Endothelial cell of umbilical vein (primary cell): Measurements from ENCODE around the gene CAMK2G. TPM values are rescaled to one million over a fixed set of nuclear protein-coding genes. Genes with fewer than 3 reads are reported as not detected.
A peak's percentile ranks its signal among the peaks of the same experiment; 100 is the strongest.

Experiments used
- BruUV-seq: library from RNA; stranded (reverse); fragments of 400-500 nt; replicated peaks from 2 replicates; lab custom pipeline; 2021; lab: Mats Ljungman, UMichigan
- CTCF ChIA-PET: fragments of 300-600, 350-600 bp; sonication (Branson Sonifier 250); formaldehyde crosslinking; loops from one replicate; lab custom pipeline; 2021; ENCODE audit warnings: antibody characterized with exemption, inconsistent platforms; lab: Charles Lee
- POLR2A ChIA-PET: fragments of 300-600, 350-600 bp; sonication (Branson Sonifier 250); formaldehyde crosslinking; loops from one replicate; lab custom pipeline; 2021; ENCODE audit warnings: antibody characterized with exemption, inconsistent platforms; lab: Charles Lee
- DNase-seq: peaks from one replicate; pipeline ENCODE4 v3.0.0-alpha.2; 2011; ENCODE audit warnings: low read depth, low spot score
- FAIRE-seq: peaks from 2 replicates; lab custom pipeline; 2011; peaks lifted over from hg19 to GRCh38; lab: Jason Lieb, UNC
- H2AFZ ChIP-seq: 2 replicates; pipeline ENCODE4 v1.6.0; 2012; ENCODE audit warnings: low read depth, low read length, control low read depth, inconsistent platforms
- H3K27ac ChIP-seq: 2 replicates; pipeline ENCODE4 v1.5.1; 2011; ENCODE audit warnings: low read depth, mild to moderate bottlenecking, control low read depth, low read length, moderate library complexity; ENCODE audit not compliant: insufficient read depth
- H3K27me3 ChIP-seq, 2 experiments: 2 replicates each; pipeline versions ENCODE4 v1.6.0 to v1.6.1; 2011; ENCODE audit warnings: low read length in 2 of 2, mixed read lengths in 1 of 2; ENCODE audit not compliant: control insufficient read depth in 2 of 2, insufficient read depth in 2 of 2
- H3K36me3 ChIP-seq, 2 experiments: 2 replicates in 1 of 2; 3 replicates in 1 of 2; pipeline ENCODE4 v1.5.1; 2011; ENCODE audit warnings: low read length in 2 of 2, mild to moderate bottlenecking in 1 of 2, moderate library complexity in 1 of 2; ENCODE audit not compliant: control insufficient read depth in 2 of 2, insufficient read depth in 2 of 2; ENCODE audit errors: extremely low read depth in 1 of 2
- H3K4me1 ChIP-seq: 3 replicates; pipeline ENCODE4 v1.5.1; 2011; ENCODE audit warnings: mild to moderate bottlenecking, low read length; ENCODE audit not compliant: control insufficient read depth, insufficient read depth; ENCODE audit errors: extremely low read depth
- H3K4me2 ChIP-seq: 2 replicates; pipeline ENCODE4 v1.6.1; 2011; ENCODE audit warnings: low read length, control low read depth, mixed read lengths; ENCODE audit not compliant: insufficient read depth
- H3K4me3 ChIP-seq, 3 experiments: fragments of 200-600 bp in 1 of 3; sonication (generic), shearing (Covaris generic) in 1 of 3; replicated peaks in 1 of 3; 2 replicates each; pipeline ENCODE4 v1.5.1; 2011 to 2016; ENCODE audit warnings: control low read depth in 3 of 3, low read length in 3 of 3, mild to moderate bottlenecking in 2 of 3, inconsistent platforms in 1 of 3, low read depth in 1 of 3, moderate library complexity in 1 of 3; ENCODE audit not compliant: insufficient read depth in 1 of 3
- H3K79me2 ChIP-seq: 2 replicates; pipeline ENCODE4 v1.6.0; 2012; ENCODE audit warnings: low read length, inconsistent platforms; ENCODE audit not compliant: control insufficient read depth, insufficient read depth
- H3K9ac ChIP-seq: replicated peaks from 2 replicates; pipeline ENCODE3; 2011; ENCODE audit warnings: low read length, control low read depth; ENCODE audit not compliant: insufficient read depth; ENCODE audit errors: extremely low read depth
- H3K9me1 ChIP-seq: replicated peaks from 3 replicates; pipeline ENCODE4 v1.6.0; 2011; ENCODE audit warnings: mild to moderate bottlenecking, low read length; ENCODE audit not compliant: control insufficient read depth, insufficient read depth; ENCODE audit errors: extremely low read depth
- H3K9me3 ChIP-seq: replicated peaks from 2 replicates; pipeline ENCODE4 v1.5.1; 2012; ENCODE audit warnings: low read length, inconsistent platforms; ENCODE audit not compliant: control insufficient read depth, insufficient read depth
- H4K20me1 ChIP-seq: replicated peaks from 2 replicates; pipeline ENCODE3; 2011; ENCODE audit warnings: mild to moderate bottlenecking, low read length; ENCODE audit not compliant: control insufficient read depth, insufficient read depth; ENCODE audit errors: extremely low read depth
- CTCF ChIP-seq, 2 donors: IDR thresholded peaks; 1 replicate in 1 of 2; 2 replicates in 1 of 2; pipeline ENCODE4 v1.5.1; 2011; ENCODE audit warnings: low read length in 2 of 2, mild to moderate bottlenecking in 2 of 2, moderate library complexity in 2 of 2, control low read depth in 1 of 2, inconsistent platforms in 1 of 2, low read depth in 1 of 2; ENCODE audit not compliant: insufficient read depth in 1 of 2; ENCODE audit errors: extremely low read depth in 1 of 2
- EZH2 ChIP-seq: IDR thresholded peaks from 2 replicates; pipeline ENCODE4 v1.6.1; 2012; ENCODE audit warnings: borderline replicate concordance, low read depth, mild to moderate bottlenecking, moderate library complexity, low read length, inconsistent platforms; ENCODE audit not compliant: severe bottlenecking
- FOS ChIP-seq: IDR thresholded peaks from 2 replicates; pipeline ENCODE4 v1.6.1; 2011; ENCODE audit warnings: mild to moderate bottlenecking, low read length, moderate library complexity, borderline replicate concordance; ENCODE audit not compliant: insufficient read depth
- GATA2 ChIP-seq: IDR thresholded peaks from 2 replicates; pipeline ENCODE4 v1.7.0; 2011; ENCODE audit warnings: low read depth, mild to moderate bottlenecking, moderate library complexity, mixed read lengths, low read length; ENCODE audit not compliant: insufficient read length, insufficient read depth
- JUN ChIP-seq: IDR thresholded peaks from 2 replicates; pipeline ENCODE4 v1.6.1; 2011; ENCODE audit warnings: borderline replicate concordance, low read depth; ENCODE audit not compliant: insufficient read length, insufficient read depth
- MAX ChIP-seq: IDR thresholded peaks from 2 replicates; pipeline ENCODE4 v1.6.1; 2011; ENCODE audit not compliant: insufficient read depth, insufficient read length
- MYC ChIP-seq: IDR thresholded peaks from one replicate; pipeline ENCODE4 v1.6.1; 2011; ENCODE audit warnings: mild to moderate bottlenecking, low read depth, low read length
- POLR2AphosphoS5 ChIP-seq: IDR thresholded peaks from 2 replicates; pipeline ENCODE4 v1.6.1; 2012; ENCODE audit warnings: low read depth, mild to moderate bottlenecking, control low read depth, low read length, moderate library complexity; ENCODE audit not compliant: insufficient read depth
- dilution Hi-C: fragments of 300-500 bp; cut with MboI; formaldehyde crosslinking; loops from one replicate; pipeline ENCODE4 v1.15.0; 2019; ENCODE audit warnings: low sequenced_read_pairs; ENCODE audit not compliant: extremely low pct_ligation_motif_present
- intact Hi-C: fragments of 100-400 bp; cut with micrococcal nuclease; formaldehyde crosslinking; loops from one replicate; pipeline ENCODE4 v1.10.0; 2022
- polyA plus RNA-seq, 4 experiments: library from polyadenylated mRNA; depleted of rRNA in 3 of 4; stranded (reverse) in 3 of 4; unstranded in 1 of 4; fragments of >200 nt; gene quantifications; 2 replicates each; pipeline versions ENCODE4 v1.2.1 to v1.2.3, GENCODE V29; 2011 to 2012; ENCODE audit warnings: missing spikeins in 1 of 4
- total RNA-seq: library from RNA; stranded (reverse); gene quantifications from 2 replicates; pipeline ENCODE4 v1.2.3, GENCODE V29; 2021

The CAMK2G gene
- total and polyA plus RNA-seq, 2 donors (not counting 3 experiments of a cell fraction or from before 2014, with no cell fraction given) = 27.2 to 33.6 TPM

DNA sequence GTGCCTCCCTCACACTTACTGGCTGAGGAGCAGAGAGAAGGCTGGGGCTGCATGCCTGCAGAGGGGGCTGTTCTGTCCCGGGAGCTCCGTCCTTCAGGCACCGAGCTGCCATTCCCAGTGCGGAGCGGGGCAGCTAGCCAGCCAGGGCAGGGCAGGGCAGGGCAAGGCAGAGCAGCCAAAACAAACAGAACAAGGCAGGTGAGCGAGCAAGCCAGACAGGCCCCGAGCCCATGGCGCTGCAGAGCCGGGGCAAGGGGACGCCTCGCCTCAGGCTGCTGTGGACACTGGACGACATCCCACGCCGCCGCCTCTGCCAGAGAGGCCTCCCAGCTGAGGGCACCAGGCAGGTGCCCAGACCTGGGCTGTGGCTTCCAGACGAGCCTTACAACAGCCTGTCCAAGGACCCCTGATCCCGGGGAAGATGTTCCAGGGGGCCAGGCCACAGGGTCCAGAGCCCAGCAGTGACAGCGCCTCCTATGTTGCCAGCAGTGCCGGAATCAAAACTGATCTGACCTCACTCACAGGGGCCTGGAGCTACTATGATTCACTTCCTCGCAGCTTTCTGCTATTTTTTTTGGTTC, 54.8 kb downstream of the CAMK2G start:
- CTCF ChIA-PET = interaction anchor here (0.6 to 5.8 kb wide), 20 partner anchors 8 to 283 kb away, joined by 3 to 54 read pairs (median 4); partner anchors contain the start of genes CAMK2G and CHCHD1

More for the DNA sequence above, 54.8 kb downstream of the CAMK2G start:
- POLR2A ChIA-PET = interaction anchor here (0.6 kb wide), 1 partner anchor 13 kb away, joined by 5 read pairs; no protein-coding TSS in a partner anchor
- H3K4me2 ChIP-seq = peak overlapping the region; percentile 7
- DNase-seq (peak; percentile 62), FAIRE-seq (peak; percentile 93)
- H3K79me2 ChIP-seq = no peaks in the 10 kb centered on the region
- intact Hi-C loops = loop anchor here (1.0 kb wide), 1 partner anchor 18 kb away; no protein-coding TSS in a partner anchor
- BruUV-seq = TSS peak; percentile 23
- H2AFZ ChIP-seq = no peak overlapping the region
- H3K4me3 ChIP-seq = no peak overlapping the region
- peak overlapping the region; percentile 56 for H3K27ac ChIP-seq
- H3K9ac ChIP-seq = peak overlapping the region; percentile 27
- H3K9me3 ChIP-seq = no peaks in the 10 kb centered on the region
- H3K9me1 ChIP-seq = no peaks in the 10 kb centered on the region
- no peaks in the 10 kb centered on the region for H3K27me3 ChIP-seq
- peak; percentile 42 to 54 for TF ChIP-seq CTCF (IDR thresholded peaks at IDR 0.05; ENCODE audit: extremely low read depth in 1 of 2, insufficient read depth in 1 of 2, low read depth in 1 of 2, low read length in 2 of 2)
- peak; percentile 54 for TF ChIP-seq JUN
- no peak for TF ChIP-seq MAX
- no peak for TF ChIP-seq EZH2
- peak; percentile 55 for TF ChIP-seq POLR2AphosphoS5
- TF ChIP-seq FOS = peak; percentile 82
- TF ChIP-seq MYC = no peak
- TF ChIP-seq GATA2 = peak; percentile 75
- peaks cover 2 to 6% of the 10 kb centered on the region in 2 experiments for H3K36me3 ChIP-seq
- dilution Hi-C loops = no loop called here
- no peaks in the 10 kb centered on the region for H4K20me1 ChIP-seq
- H3K4me1 ChIP-seq = peaks cover 39% of the 10 kb centered on the region
